NOMO-1 (cell line): ENCODE results near the gene SLC6A3.

ENCODE experiments used
- DNase-seq, 2 experiments: peaks; one replicate each; lab custom pipeline; 2025; ENCODE audit not compliant: unreplicated experiment in 2 of 2; lab: John Stamatoyannopoulos, UW

SLC6A3 gene

GRCh38 chr5:1410156-1411014 lies 34.9 kb downstream of the SLC6A3 start:
- DNase-seq: no peak

GRCh38 chr5:1409381-1410110 lies 35.7 kb downstream of the SLC6A3 start:
- DNase-seq: peak; percentile 44 to 53

GRCh38 chr5:1406681-1407640 lies 38.3 kb downstream of the SLC6A3 start:
- DNase-seq: no peak

- no peak for DNase-seq
These were observed 39.4 kb downstream of the SLC6A3 start for GRCh38 chr5:1405539-1406530.

GRCh38 chr5:1405121-1405520 lies 40.1 kb downstream of the SLC6A3 start:
- no peak for DNase-seq

GRCh38 chr5:1404062-1404461 lies 41.2 kb downstream of the SLC6A3 start:
- no peak for DNase-seq

- DNase-seq: no peak
These were observed 42.5 kb downstream of the SLC6A3 start for GRCh38 chr5:1402611-1403255.

- DNase-seq: no peak
These were observed 43.6 kb downstream of the SLC6A3 start for GRCh38 chr5:1401536-1402138.

- DNase-seq: no peak
These were observed 44.3 kb downstream of the SLC6A3 start for GRCh38 chr5:1400936-1401335.

GRCh38 chr5:1400211-1400855 lies 44.9 kb downstream of the SLC6A3 start:
- no peak for DNase-seq

GRCh38 chr5:1399737-1400136 lies 45.5 kb downstream of the SLC6A3 start:
- no peak for DNase-seq

- no peak for DNase-seq
These were observed 48.9 kb downstream of the SLC6A3 start for GRCh38 chr5:1396293-1396816.

- no peak for DNase-seq
These were observed 50.1 kb downstream of the SLC6A3 start for GRCh38 chr5:1394881-1395860.

- no peak for DNase-seq
These were observed 51.4 kb downstream of the SLC6A3 start for GRCh38 chr5:1393571-1394501.

GRCh38 chr5:1392801-1393565 lies 52.3 kb downstream of the SLC6A3 start:
- peak in 1 of 2 experiments; percentile 48 for DNase-seq
